Right ventricle myocardium superior (tissue), 1 donor: ENCODE measurements around the gene CD164. TPM values are rescaled to one million over a fixed set of nuclear protein-coding genes. Genes with fewer than 3 reads are reported as not detected.
A peak's percentile ranks its signal among the peaks of the same experiment; 100 is the strongest.
"Not testable (repeated sequence)": the region's sequence is repeated elsewhere in the genome, so short reads cannot be mapped to it uniquely, and the experiment has no call there.

Experiments
- ATAC-seq: fragments of 200-7000 bp; cut with Tn5 transposase; one replicate; pipeline ENCODE4 v1.9.1; 2020; ENCODE audit warnings: mild to moderate bottlenecking; ENCODE audit not compliant: poor library complexity
- DNase-seq: peaks from one replicate; pipeline ENCODE4 v3.0.0-alpha.2; 2020
- intact Hi-C: fragments of 100-400 bp; cut with DNase I; formaldehyde crosslinking; loops from one replicate; pipeline ENCODE4 v1.11.2; 2022
- total RNA-seq: library from RNA; stranded (reverse); fragmentation: NEBNext Ultra II Directional; extraction: Animal tissue kit (Norgen Biotek cat#: 25700); gene quantifications from one replicate; pipeline ENCODE4 v1.2.1, GENCODE V29; 2021
- donor health status: DM: no; HTN: yes; CAD: no; lungs with severe emphysema.

Gene CD164
- total RNA-seq, 1 donor from 2014 or later: 102 TPM

- intact Hi-C loops: loop anchor here (5.0 kb wide), 1 partner anchor 194 kb away; no protein-coding TSS in a partner anchor
- no peak for ATAC-seq
- no peak for DNase-seq
Measured at GRCh38 chr6:109381061-109381746, 1.1 kb downstream of the CD164 start.

DNA sequence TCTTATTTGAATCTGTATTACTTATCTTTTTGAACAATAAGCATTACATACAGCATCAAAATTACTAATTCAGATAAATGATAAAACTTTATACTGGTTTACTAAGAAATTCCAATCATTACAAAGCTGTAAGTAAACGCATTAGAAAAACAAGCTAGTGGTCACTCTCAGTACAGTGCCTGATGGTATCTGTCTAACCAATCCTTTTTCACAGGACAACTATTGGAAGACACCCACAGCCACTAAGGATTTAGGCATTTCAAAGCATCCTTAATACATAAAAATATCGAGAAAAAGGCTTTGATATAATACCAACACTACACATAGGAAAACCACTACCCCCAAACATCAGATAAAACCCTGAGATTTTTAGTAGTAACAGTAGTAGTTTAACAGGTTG lies 2.6 kb downstream of the CD164 start:
- DNase-seq (no peak), ATAC-seq (no peak)
- intact Hi-C loops: loop anchor here (5.0 kb wide), 1 partner anchor 192 kb away; no protein-coding TSS in a partner anchor

DNA sequence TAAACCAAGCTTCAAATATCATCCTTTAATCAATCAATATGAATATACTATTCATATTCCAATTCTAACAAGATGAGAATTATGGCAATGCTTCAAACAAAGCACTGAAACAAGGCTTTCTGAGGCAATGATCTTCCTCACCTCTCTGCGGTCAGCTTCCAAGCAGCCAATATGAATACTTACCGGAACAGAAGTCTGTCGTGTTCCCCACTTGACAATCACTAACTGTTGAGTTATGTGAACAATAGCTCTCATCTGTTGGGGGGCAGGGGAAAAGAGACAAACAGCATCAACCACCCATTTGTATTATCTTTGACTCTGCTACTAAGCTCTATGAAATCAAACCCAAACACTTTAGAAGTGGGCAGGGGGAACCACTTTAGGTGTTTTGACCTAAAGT lies 4.5 kb downstream of the CD164 start:
- intact Hi-C loops: no loop called here
- no peak for ATAC-seq
- no peak for DNase-seq

DNA sequence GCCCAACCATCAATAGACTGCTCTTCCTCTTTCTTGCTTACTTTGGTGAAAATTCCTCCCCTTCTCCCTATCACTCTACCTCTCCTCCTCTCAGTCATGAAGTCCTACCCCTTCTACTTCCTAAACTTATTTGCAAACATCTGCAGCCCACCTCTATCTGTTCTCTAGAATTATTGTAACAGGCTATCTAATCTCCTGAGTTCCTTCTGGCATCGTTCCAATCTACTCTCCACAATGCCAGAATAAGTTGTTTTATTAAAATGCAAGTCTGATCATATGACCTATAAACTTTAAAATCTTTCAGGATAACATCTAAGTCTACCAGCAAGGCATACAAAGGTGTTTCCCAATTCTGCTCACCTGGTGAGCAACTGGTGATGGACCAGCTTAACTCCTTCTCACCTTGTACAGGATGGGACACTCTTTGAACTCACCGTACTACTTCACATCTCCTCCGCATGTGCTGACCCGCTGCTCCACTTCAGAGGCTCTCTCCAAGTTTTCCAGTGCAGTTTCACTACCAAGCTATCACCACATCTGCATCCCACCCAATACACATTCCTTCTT lies 7.9 kb downstream of the CD164 start:
- intact Hi-C loops: no loop called here
- no peak for DNase-seq
- no peak for ATAC-seq

DNA sequence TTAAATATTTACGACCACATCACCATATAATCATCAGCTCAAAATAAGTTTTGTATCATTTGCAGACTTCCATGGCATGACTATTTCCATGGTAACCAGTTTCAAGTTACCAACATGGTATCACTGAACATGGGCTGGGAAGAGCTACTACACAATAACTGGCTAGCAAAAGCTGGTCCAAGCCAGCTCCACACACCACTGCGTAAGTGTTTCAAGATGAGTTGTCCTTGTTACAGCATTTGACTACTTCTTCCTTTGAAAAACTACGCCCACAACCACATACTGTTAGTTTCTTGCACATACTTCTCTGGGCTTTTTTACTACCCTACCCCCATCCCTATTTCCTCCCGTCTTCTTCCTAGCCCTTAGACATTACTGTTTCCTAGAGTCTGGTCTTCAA lies 8.5 kb downstream of the CD164 start:
- DNase-seq: no peak
- intact Hi-C loops: no loop called here
- peak; percentile 39 for ATAC-seq

DNA sequence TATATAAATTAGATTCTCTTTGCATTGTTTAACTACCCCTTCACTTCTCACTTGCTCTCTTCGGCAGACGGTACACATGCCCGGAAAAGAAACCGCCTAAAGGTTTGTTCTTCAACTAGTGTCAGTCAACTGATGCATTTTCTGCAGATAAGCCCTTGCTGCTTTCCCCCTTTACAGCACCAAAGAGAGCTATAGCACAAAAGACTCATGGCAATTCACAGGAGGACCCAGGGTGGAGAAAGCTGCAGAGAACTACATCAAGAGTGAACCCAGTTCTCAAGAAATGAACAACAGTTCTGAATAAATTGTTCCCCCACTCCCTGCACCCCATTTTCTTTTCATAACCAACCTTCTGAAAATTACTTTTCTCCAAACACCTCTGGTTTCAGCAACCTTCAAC lies 8.9 kb downstream of the CD164 start:
- intact Hi-C loops: no loop called here
- no peak for ATAC-seq
- no peak for DNase-seq

DNA sequence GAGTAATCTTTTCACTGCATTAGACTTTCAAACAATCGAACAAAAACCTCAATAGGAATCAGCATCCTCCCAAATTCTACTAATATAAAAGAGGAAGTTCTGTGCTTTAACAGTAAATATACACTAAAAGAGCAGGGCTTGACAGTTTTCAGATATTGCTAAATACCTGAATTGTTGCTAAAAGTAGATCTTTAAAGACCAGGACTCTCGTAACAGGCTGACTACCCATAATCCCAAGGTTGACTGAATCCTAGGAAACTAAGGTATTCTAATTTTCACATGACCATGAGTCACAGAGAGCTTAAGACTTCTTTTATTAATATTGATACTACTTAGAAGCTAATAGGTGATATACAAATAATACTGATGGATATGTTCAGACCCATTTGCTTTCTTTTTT lies 10.1 kb downstream of the CD164 start:
- no peak for ATAC-seq
- intact Hi-C loops: no loop called here
- no peak for DNase-seq

GRCh38 chr6:109370792-109371191 lies 11.5 kb downstream of the CD164 start:
- ATAC-seq (no peak), DNase-seq (no peak)
- intact Hi-C loops: no loop called here

- no peak for ATAC-seq
- intact Hi-C loops: no loop called here
- DNase-seq: no peak
Measured at GRCh38 chr6:109370336-109370735, 11.9 kb downstream of the CD164 start.

- no peak for ATAC-seq
- intact Hi-C loops: no loop called here
Measured at GRCh38 chr6:109369728-109370127, 12.5 kb downstream of the CD164 start.

GRCh38 chr6:109364382-109365078 lies 17.7 kb downstream of the CD164 start:
- ATAC-seq, DNase-seq, intact Hi-C loops: not testable (repeated sequence)

More at GRCh38 chr6:109369728-109370127, 12.5 kb downstream of the CD164 start:
- DNase-seq: no peak

- intact Hi-C loops: no loop called here
- ATAC-seq (no peak), DNase-seq (no peak)
Measured at GRCh38 chr6:109363753-109364152, 18.5 kb downstream of the CD164 start.

DNA sequence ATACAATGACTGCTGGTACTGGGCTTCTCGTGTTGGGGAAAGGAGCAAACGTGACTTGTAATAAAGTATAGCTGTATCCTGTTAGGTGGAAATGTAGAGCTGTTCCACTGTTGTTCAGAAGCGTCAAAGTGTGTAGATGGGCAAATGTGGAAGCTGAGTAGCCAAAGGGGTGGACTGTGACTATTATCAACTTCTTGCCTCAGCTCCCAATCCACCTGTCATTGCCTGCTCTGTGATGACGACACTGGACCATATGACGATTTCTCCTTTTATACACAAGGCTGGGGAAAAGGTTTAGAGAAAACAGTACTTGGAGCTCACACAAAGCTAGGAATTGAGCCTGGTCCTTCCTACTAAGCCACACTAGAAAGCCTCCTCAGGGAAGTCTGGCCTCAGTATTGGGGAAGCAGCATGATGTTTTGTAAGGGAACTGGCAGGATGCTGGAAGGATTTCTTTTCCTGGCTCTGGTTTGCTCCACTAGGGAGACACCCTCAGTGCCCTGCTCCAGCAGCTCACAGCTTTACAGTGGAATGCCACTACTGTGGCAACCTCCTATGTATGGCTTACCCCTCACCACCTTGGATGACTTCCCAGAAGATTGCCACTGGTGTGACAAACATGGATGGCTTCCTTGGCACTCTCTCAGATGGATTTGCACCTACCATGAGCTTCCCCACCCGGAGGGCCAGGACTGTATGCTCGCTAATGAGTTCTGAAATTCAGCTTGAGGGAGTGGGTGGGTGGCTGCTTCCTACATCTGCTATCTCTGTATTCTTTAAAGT lies 20.0 kb downstream of the CD164 start:
- no peak for DNase-seq
- intact Hi-C loops: no loop called here
- ATAC-seq: peak; percentile 41

- ATAC-seq: no peak
- intact Hi-C loops: no loop called here
- no peak for DNase-seq
Measured at GRCh38 chr6:109360791-109361190, 21.5 kb downstream of the CD164 start.

GRCh38 chr6:109360281-109360680 lies 22.0 kb downstream of the CD164 start:
- intact Hi-C loops: no loop called here
- ATAC-seq (no peak), DNase-seq (no peak)

GRCh38 chr6:109359248-109359647 lies 23.0 kb downstream of the CD164 start:
- DNase-seq: no peak
- no peak for ATAC-seq
- intact Hi-C loops: no loop called here

- intact Hi-C loops: no loop called here
- DNase-seq: no peak
- no peak for ATAC-seq
Measured at GRCh38 chr6:109358204-109358603, 24.1 kb downstream of the CD164 start.

DNA sequence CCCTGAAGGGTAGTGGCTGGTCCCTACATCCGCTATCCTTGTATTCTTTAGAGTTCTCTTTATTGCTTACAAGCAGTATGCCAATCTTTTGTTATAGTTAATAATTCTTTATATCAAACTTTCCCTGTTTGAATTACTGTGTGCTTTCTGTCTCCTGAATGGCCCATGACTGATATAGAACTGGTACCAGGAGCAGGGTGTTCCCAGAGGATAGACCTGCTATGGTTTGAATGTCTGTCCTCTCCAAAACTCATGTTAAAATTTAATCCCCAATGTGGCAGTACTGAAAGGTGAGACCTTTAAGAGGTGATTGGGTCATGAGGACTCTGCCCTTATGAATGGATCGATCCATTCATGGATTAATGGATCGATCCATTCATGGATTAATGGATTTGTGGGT lies 26.0 kb downstream of the CD164 start:
- intact Hi-C loops: no loop called here
- DNase-seq: no peak
- no peak for ATAC-seq
